TTC549 (cell line): ENCODE results near the gene EPB41L3.
"Not testable (repeated sequence)": the region's sequence is repeated elsewhere in the genome, so short reads cannot be mapped to it uniquely, and the experiment has no call there.

Source experiments
- FAIRE-seq: peaks from 2 replicates; lab custom pipeline; 2012; peaks lifted over from hg19 to GRCh38; lab: Jason Lieb, UNC

The EPB41L3 gene

GRCh38 chr18:5530629-5531178 lies 13.1 kb downstream of the EPB41L3 start:
- no peak for FAIRE-seq

GRCh38 chr18:5529471-5529870 lies 14.3 kb downstream of the EPB41L3 start:
- FAIRE-seq, result no peak

GRCh38 chr18:5527603-5528002 lies 16.2 kb downstream of the EPB41L3 start:
- no peak for FAIRE-seq

- no peak for FAIRE-seq
These were observed 19.1 kb downstream of the EPB41L3 start for GRCh38 chr18:5524660-5525059.

DNA sequence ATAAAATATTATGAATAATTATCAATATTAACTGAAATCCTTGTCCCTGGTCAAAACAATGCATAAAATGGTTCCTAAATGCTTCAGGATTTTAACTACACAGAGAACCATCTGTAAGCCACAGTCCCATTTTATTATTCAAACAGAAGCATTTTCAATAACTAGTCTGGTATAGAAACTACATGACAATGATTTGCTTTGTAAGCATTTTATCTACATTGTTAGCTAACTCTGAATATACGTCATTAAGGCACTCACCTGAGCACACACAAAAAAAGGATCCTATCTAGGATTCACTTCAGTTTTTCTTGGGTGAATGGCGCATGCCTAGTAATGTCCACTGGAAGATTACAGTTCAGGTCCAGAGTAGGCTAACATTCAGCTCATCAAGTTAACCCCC lies 22.8 kb downstream of the EPB41L3 start:
- FAIRE-seq, result no peak

DNA sequence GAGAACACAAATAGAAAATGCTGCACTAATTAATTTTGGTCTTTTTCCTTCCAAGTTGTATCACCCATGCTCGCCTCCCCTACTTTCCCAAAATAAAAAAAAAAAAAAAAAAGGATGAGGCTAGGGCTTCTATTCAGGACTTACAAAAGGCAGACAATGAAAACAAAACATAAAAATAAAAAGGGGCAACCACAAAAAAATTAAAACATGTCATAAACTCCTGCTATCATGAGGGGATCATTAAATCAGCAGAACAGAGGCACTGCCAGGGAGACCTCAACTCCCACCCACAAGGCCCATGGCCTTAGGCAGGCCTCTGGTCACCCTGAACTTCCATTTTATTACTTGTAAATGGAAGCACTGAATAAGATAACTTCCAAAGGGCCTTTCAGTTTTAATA lies 23.3 kb downstream of the EPB41L3 start:
- no peak for FAIRE-seq

- FAIRE-seq, result no peak
These were observed 24.1 kb downstream of the EPB41L3 start for GRCh38 chr18:5519448-5520298.

- no peak for FAIRE-seq
These were observed 24.9 kb downstream of the EPB41L3 start for GRCh38 chr18:5518899-5519371.

DNA sequence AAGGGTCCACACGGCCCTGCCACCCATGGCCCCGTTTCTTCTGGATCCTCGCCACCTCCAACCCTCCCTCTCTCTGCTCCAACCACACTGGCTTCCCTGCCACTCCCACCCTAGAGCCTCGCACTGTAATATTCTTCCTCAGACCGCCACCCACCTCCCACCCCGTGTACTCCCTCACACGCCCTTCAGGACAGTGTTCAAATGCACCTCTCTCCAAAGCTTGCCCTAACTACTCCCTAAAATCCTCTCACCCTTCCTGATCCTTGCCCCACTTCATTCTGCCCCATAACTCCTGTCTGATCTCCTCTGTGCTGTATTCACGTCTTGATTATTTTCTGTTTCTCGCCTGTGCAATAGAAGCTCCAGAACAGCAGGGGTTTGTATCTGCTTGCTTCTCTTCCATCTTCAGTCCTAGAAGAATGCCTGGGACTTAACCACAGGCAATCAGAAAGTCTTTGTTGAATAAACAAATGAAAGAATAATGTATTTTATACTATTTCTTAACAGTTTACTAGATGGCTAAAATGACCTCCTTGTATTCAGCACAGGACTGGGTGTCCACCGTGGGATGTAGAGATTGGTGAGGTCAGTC lies 25.5 kb downstream of the EPB41L3 start:
- no peak for FAIRE-seq

DNA sequence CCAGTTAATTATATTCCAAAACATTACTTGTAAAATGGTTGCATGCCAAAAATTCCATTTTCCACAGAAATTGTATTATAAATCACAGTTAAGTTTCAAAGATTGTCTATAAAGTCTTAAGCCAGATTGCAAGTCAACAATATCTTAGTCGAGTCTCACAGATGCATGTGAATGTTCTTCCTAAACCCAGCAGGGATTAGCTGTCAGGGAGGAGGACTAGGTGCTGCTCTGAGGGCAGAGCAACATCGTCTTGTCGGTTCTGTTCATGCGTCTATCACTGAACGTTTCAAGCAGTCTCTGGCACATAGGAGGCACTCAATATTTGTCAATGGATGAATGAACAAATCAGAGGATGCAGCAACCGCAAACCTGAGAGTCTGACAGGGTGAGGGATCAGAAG lies 27.0 kb downstream of the EPB41L3 start:
- FAIRE-seq, result no peak

DNA sequence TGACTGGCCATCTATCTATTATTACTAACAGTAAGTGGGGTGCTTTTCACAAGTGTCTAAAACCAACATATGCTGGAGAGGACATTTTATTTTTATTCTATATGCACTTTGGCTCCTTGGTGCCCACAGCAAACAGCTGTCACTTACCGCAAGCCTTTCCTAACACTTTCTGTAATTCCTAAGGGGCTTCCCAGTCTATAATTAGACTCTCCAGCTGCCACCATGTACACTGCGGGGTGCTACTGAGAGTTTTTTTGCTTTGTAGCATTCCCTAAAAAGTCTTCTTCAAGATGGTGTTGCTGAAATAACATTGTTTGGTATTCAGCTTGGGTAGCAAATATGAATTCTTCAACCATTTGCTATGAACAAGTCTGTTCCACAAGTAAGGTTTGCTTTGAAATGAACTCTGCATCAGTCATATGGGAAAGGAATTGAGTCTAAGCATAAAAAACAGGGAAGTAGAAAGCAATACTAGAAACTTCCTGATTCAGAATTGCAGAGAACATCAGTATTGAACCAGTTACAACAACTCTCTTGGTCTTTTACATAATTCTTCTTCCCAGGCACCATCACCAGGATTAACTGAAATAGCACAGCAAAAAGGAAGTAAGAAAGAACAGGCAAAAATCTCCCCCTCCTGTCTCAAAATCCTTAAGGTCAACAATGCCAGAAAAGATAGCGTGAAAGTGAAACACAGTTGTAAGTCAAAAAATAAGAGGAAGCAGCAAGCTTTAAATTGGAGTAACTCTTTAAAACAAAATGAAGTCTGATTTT lies 28.6 kb downstream of the EPB41L3 start:
- FAIRE-seq, result no peak

DNA sequence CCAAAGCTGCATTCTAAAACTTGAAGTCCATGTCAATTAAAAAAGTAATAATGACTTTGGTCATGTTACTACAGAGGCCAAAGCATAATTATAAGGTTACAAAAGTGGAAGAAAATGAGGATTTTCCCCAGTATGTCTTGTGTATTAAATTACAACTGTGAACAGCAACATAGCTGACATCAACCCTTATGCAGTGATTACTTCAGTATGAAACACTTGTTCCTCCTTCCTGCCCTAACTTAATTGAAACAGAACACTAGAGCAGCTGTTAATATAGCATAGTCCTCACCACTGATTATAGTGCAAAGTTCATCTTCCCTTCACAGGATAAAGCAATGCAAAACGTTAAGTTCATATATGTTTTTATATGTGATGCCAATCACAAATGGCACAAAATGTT lies 29.9 kb downstream of the EPB41L3 start:
- no peak for FAIRE-seq

- FAIRE-seq, result no peak
These were observed 31.6 kb downstream of the EPB41L3 start for GRCh38 chr18:5512176-5512575.

DNA sequence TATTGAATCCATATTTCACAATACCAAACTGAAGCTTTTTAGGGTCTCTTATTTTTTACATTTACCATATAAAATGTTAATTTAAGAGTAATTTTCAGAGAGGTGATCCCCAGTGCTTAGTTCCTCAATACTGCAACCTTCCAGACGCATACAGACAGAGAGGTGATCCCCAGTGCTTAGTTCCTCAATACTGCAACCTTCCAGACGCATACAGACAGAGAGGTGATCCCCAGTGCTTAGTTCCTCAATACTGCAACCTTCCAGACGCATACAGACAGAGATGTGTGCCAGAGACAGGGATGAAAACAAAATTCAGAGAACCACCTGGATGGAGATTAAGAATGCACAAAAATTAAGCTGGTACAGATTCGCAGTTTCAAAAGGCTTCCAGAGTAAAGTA lies 32.3 kb downstream of the EPB41L3 start:
- FAIRE-seq, result not testable (repeated sequence)

DNA sequence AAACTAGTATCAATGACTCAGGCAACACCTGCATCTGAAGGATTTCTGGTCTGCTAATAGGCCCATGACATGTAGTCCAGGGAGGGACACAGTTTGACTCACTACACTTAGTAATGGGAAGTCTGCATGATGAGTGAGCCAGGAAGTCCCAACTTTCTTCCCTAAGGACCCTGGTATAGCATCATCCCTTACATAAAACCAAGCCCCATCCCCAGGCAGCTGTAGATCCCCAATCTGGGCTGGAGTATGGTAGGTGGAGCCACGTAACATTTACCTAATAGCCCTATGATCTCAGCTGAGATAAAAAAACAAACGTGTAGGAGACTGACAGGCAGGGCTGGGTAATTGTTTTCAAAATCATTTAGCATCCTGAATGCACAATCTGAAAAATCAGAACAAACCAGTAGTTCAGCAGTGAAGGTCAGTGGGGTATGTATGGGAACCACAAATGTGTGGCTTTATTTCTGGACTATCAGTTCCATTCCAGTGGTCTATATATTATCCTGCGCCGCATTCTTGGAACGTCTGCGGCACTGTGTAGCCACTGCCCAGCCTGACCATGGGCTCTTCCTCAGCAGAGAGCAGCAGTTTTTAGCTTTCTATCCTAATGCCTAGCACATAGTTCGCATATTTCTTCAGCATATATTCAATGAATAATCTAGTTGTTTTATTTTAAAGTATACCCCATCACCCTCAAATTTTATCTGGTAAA lies 33.5 kb downstream of the EPB41L3 start:
- no peak for FAIRE-seq

GRCh38 chr18:5508821-5509220 lies 35.0 kb downstream of the EPB41L3 start:
- FAIRE-seq, result no peak

- FAIRE-seq, result no peak
These were observed 36.0 kb downstream of the EPB41L3 start for GRCh38 chr18:5507756-5508155.

DNA sequence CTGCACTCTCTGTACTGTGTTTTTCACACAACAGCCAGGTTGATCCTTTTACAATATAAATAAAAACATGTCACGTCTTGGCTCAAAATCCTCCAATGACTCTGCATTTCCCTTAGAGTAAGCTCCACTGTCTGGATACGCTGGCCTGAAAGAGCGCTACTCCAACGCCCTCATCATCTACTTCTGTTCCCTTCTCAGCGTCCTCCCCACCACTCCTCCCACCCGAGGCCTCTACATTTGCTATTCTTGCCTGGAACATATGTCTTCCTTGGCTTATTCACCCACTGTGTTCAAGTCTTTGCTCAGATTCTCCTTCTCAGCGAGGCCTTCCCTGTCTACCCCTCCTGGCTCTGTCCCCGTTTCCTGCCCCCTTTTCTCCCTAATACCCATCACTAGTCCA lies 37.6 kb downstream of the EPB41L3 start:
- FAIRE-seq, result no peak

- FAIRE-seq, result no peak
These were observed 40.1 kb downstream of the EPB41L3 start for GRCh38 chr18:5503740-5504139.

GRCh38 chr18:5500158-5500939 lies 43.4 kb downstream of the EPB41L3 start:
- FAIRE-seq, result no peak

DNA sequence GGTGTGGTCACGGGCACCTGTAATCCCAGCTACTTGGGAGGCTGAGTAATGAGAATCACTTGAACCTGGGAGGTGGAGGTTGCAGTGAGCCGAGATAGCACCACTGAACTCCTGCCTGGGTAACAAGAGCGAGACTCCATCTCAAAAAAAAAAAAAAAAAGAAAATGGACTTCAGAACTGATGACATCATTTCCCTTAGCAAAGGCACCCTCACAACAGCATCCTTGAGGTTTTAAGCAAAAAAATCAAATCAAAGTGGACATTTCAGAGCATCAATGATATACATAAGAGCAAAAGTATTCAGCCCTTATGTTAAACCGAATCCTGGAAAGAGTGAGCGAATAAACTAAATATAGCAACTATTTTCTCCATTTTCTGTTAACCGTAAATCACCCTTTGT lies 45.3 kb downstream of the EPB41L3 start:
- FAIRE-seq, result no peak
